ENCODE data around the gene HEXA.

- TF ChIP-seq CTCF (IDR thresholded peaks at IDR 0.05) (no peak), POLR2A (IDR thresholded peaks at IDR 0.05) (no peak)
Observed at GRCh38 chr15:72358121-72358520, 17.7 kb downstream of the HEXA start.
